HepG2 (cell line): ENCODE measurements around the gene TTLL12. TPM values are rescaled to one million over a fixed set of nuclear protein-coding genes. Genes with fewer than 3 reads are reported as not detected.

Experiments used
- ATAC-seq: fragments of 200-7000 bp; cut with Tn5 transposase; 3 replicates; pipeline ENCODE4 v1.9.1; 2020; ENCODE audit warnings: mild to moderate bottlenecking, moderate library complexity
- BruUV-seq: library from RNA; stranded (reverse); fragments of 400-500 nt; replicated peaks from 2 replicates; lab custom pipeline; 2021; lab: Mats Ljungman, UMichigan
- CTCF ChIA-PET: fragments of 300-600 bp; formaldehyde crosslinking; extraction: SDS; loops from one replicate; lab custom pipeline; 2021; ENCODE audit warnings: low total read pairs, inconsistent platforms, low intra/inter-chr PET ratio; lab: Yijun Ruan, JAX
- POLR2A ChIA-PET: fragments of 350-600 bp; sonication (Branson Sonifier 250); formaldehyde crosslinking; loops from one replicate; lab custom pipeline; 2020; ENCODE audit warnings: antibody characterized with exemption, inconsistent platforms; lab: Yijun Ruan, JAX
- DNase-seq: peaks from one replicate; pipeline ENCODE4 v3.0.0-alpha.2; 2015; ENCODE audit warnings: low spot score
- FAIRE-seq: peaks from 3 replicates; lab custom pipeline; 2011; peaks lifted over from hg19 to GRCh38; lab: Jason Lieb, UNC
- H2AFZ ChIP-seq: one replicate; pipeline ENCODE4 v1.6.1; 2011; ENCODE audit warnings: low read length, inconsistent platforms
- H3K27ac ChIP-seq: fragments of 300-600 bp; 3 replicates; pipeline ENCODE4 v1.8.0; 2011; ENCODE audit warnings: mixed run types, mild to moderate bottlenecking, mixed read lengths, low read length, inconsistent platforms; ENCODE audit not compliant: insufficient read depth; ENCODE audit errors: extremely low read length
- H3K27me3 ChIP-seq, 2 experiments: fragments of 200-600 bp in 1 of 2; 2 replicates in 1 of 2; 3 replicates in 1 of 2; pipeline versions ENCODE4 v1.6.0 to v1.8.0; 2011; ENCODE audit warnings: low read length in 2 of 2, mild to moderate bottlenecking in 2 of 2, moderate library complexity in 2 of 2, inconsistent platforms in 1 of 2; ENCODE audit not compliant: insufficient read depth in 2 of 2, control insufficient read depth in 1 of 2
- H3K36me3 ChIP-seq, 2 experiments: fragments of 200-600 bp in 1 of 2; replicated peaks in 1 of 2; 2 replicates in 1 of 2; 3 replicates in 1 of 2; pipeline versions ENCODE4 v1.5.1 to v1.8.0; 2011; ENCODE audit warnings: low read length in 2 of 2, inconsistent platforms in 1 of 2; ENCODE audit not compliant: insufficient read depth in 2 of 2, control insufficient read depth in 1 of 2
- H3K4me1 ChIP-seq: 2 replicates; pipeline ENCODE4 v1.5.1; 2012; ENCODE audit warnings: low read length, inconsistent platforms; ENCODE audit not compliant: insufficient read depth
- H3K4me2 ChIP-seq: 2 replicates; pipeline ENCODE4 v1.6.0; 2011; ENCODE audit warnings: low read depth, low read length, inconsistent platforms
- H3K4me3 ChIP-seq, 3 experiments: fragments of 200-600 bp in 1 of 3; sonication (generic), shearing (Covaris generic) in 1 of 3; replicated peaks in 1 of 3; 2 replicates each; pipeline ENCODE4 v1.5.1; 2011 to 2016; ENCODE audit warnings: low read length in 3 of 3, inconsistent platforms in 2 of 3, low read depth in 2 of 3, mild to moderate bottlenecking in 2 of 3, control low read depth in 1 of 3, mixed read lengths in 1 of 3; ENCODE audit not compliant: insufficient read depth in 1 of 3
- H3K79me2 ChIP-seq: one replicate; pipeline ENCODE4 v1.6.1; 2011; ENCODE audit warnings: low read length, inconsistent platforms; ENCODE audit not compliant: insufficient read depth
- H3K9ac ChIP-seq: 2 replicates; pipeline ENCODE4 v1.6.0; 2011; ENCODE audit warnings: mild to moderate bottlenecking, low read depth, low read length, inconsistent platforms; ENCODE audit not compliant: insufficient read depth
- H3K9me3 ChIP-seq: 2 replicates; pipeline ENCODE4 v1.5.1; 2012; ENCODE audit warnings: mild to moderate bottlenecking, low read length
- H4K20me1 ChIP-seq: 2 replicates; pipeline ENCODE4 v1.6.0; 2011; ENCODE audit warnings: inconsistent platforms, mild to moderate bottlenecking, low read length, moderate library complexity; ENCODE audit not compliant: insufficient read depth
- HOXA3 ChIP-seq: sonication (generic); formaldehyde crosslinking; IDR thresholded peaks from 2 replicates; pipeline ENCODE4 v1.5.0; 2020; ENCODE audit warnings: missing genetic modification reagents
- MTA1 ChIP-seq: sonication (generic); formaldehyde crosslinking; IDR thresholded peaks from 2 replicates; pipeline ENCODE4 v1.4.0; 2020; ENCODE audit warnings: missing genetic modification reagents, mild to moderate bottlenecking, borderline replicate concordance
- TBL1XR1 ChIP-seq: fragments of 150-350 bp; IDR thresholded peaks from 2 replicates; pipeline ENCODE4 v1.6.1; 2014; ENCODE audit warnings: borderline replicate concordance, low read length; ENCODE audit not compliant: partially characterized antibody
- ZNF451 ChIP-seq: sonication (generic); formaldehyde crosslinking; IDR thresholded peaks from 2 replicates; pipeline ENCODE4 v1.5.0; 2020; ENCODE audit warnings: mild to moderate bottlenecking, missing genetic modification reagents
- WGBS: methylation state at CpG from one replicate; pipeline ENCODE4 v1.1.6; 2017; ENCODE audit warnings: low lambda C conversion rate; 5-methylcytosine and 5-hydroxymethylcytosine counted together
- in situ Hi-C: cut with HindIII; loops from 2 replicates; pipeline ENCODE4 v1.10.0; 2017; ENCODE audit warnings: low pct_unique_long_range_greater_than_20kb; ENCODE audit not compliant: extremely low pct_ligation_motif_present
- intact Hi-C: fragments of 100-400 bp; cut with micrococcal nuclease; formaldehyde crosslinking; loops from one replicate; pipeline ENCODE4 v1.10.0; 2022; ENCODE audit not compliant: unreplicated experiment
- polyA plus RNA-seq, 8 experiments: library from polyadenylated mRNA; depleted of rRNA in 3 of 8; stranded (reverse) in 7 of 8; unstranded in 1 of 8; fragments of >200 nt; fragmentation: Illumina TruSeq in 4 of 8; extraction: Trizol in 4 of 8; gene quantifications; 2 replicates each; pipeline versions ENCODE4 v1.2.1 to v1.2.3, GENCODE V29; 2011 to 2016; ENCODE audit warnings: low read depth in 4 of 8, missing spikeins in 1 of 8, mixed read lengths in 1 of 8; ENCODE audit not compliant: insufficient read depth in 1 of 8
- total RNA-seq, 5 experiments: library from RNA; depleted of rRNA; stranded (reverse); fragments of >200 nt; fragmentation: Illumina TruSeq; extraction: Trizol; gene quantifications; 2 replicates each; pipeline ENCODE4 v1.2.3, GENCODE V29; 2016; ENCODE audit warnings: low read depth in 1 of 5
- TF ChIP-seq, protein P1 (sequence below): fragments of 450-650 bp; IDR thresholded peaks from 2 replicates; pipeline ENCODE4 v1.6.1; 2016
- TF ChIP-seq, protein P2 (sequence below): fragments of 450-650 bp; IDR thresholded peaks from 2 replicates; pipeline ENCODE4 v1.6.1; 2017; ENCODE audit warnings: mild to moderate bottlenecking
- TF ChIP-seq, protein P3 (sequence below): IDR thresholded peaks from 2 replicates; pipeline ENCODE4 v1.6.1; 2016; ENCODE audit warnings: missing biosample characterization, missing genetic modification reagents, low read depth
- TF ChIP-seq, protein P4 (sequence below): sonication (generic); formaldehyde crosslinking; IDR thresholded peaks from 2 replicates; pipeline ENCODE4 v1.4.0; 2020; ENCODE audit warnings: mild to moderate bottlenecking, missing genetic modification reagents

The TTLL12 gene
- total and polyA plus RNA-seq, 2 of the 13 experiments (the other 11 are each of a cell fraction or from before 2014, with no cell fraction given) = 11.9 to 38.1 TPM

DNA sequence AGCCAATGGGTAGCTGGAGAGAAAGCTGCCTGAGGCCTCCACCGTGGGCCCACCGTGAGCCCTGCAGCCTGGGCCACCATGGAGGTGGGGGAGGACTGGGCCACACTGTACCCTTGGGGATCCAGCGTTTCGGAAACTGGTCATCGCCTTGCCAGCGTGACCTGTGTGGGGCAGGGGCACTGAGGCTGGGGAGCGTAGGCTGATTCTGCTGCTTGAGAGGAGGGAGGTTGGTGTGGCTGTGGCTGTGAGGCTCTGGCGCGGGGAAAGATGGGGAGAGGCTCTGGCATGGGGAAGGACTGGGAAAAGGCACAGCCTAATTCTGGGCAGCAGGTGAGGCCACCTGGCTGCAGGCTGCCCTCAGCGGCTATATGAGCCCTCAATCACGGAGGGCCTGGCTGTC is 12.6 kb upstream of the TTLL12 start:
- no TSS peak for BruUV-seq
- 61% methylated on average over 10 of the region's 11 CpGs for WGBS
- ATAC-seq = no peak
- Histone ChIP-seq H3K27me3 (peaks cover 6 to 72% of the 10 kb centered on the region in 2 experiments), H4K20me1 (no peaks in the 10 kb centered on the region), H3K4me3 (no peak overlapping the region), H2AFZ (no peak overlapping the region), H3K27ac (no peak overlapping the region), H3K4me2 (no peak overlapping the region), H3K9me3 (no peaks in the 10 kb centered on the region), H3K9ac (no peak overlapping the region), H3K36me3 (no peaks in the 10 kb centered on the region), H3K4me1 (peaks cover 16% of the 10 kb centered on the region), H3K79me2 (no peaks in the 10 kb centered on the region)
- in situ Hi-C loops (no loop called here), intact Hi-C loops (no loop called here)
- DNase-seq = no peak
- POLR2A ChIA-PET = interaction anchor here (0.5 to 1.6 kb wide), 2 partner anchors 12 to 180 kb away, joined by 4 to 5 read pairs; no protein-coding TSS in a partner anchor
- FAIRE-seq = no peak
- CTCF ChIA-PET = no interaction called here
- no peak for TF ChIP-seq ZNF451
- TF ChIP-seq, protein P1, sequence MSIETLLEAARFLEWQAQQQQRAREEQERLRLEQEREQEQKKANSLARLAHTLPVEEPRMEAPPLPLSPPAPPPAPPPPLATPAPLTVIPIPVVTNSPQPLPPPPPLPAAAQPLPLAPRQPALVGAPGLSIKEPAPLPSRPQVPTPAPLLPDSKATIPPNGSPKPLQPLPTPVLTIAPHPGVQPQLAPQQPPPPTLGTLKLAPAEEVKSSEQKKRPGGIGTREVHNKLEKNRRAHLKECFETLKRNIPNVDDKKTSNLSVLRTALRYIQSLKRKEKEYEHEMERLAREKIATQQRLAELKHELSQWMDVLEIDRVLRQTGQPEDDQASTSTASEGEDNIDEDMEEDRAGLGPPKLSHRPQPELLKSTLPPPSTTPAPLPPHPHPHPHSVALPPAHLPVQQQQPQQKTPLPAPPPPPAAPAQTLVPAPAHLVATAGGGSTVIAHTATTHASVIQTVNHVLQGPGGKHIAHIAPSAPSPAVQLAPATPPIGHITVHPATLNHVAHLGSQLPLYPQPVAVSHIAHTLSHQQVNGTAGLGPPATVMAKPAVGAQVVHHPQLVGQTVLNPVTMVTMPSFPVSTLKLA = no peak
- TF ChIP-seq, protein P2, sequence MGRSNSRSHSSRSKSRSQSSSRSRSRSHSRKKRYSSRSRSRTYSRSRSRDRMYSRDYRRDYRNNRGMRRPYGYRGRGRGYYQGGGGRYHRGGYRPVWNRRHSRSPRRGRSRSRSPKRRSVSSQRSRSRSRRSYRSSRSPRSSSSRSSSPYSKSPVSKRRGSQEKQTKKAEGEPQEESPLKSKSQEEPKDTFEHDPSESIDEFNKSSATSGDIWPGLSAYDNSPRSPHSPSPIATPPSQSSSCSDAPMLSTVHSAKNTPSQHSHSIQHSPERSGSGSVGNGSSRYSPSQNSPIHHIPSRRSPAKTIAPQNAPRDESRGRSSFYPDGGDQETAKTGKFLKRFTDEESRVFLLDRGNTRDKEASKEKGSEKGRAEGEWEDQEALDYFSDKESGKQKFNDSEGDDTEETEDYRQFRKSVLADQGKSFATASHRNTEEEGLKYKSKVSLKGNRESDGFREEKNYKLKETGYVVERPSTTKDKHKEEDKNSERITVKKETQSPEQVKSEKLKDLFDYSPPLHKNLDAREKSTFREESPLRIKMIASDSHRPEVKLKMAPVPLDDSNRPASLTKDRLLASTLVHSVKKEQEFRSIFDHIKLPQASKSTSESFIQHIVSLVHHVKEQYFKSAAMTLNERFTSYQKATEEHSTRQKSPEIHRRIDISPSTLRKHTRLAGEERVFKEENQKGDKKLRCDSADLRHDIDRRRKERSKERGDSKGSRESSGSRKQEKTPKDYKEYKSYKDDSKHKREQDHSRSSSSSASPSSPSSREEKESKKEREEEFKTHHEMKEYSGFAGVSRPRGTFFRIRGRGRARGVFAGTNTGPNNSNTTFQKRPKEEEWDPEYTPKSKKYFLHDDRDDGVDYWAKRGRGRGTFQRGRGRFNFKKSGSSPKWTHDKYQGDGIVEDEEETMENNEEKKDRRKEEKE = no peak
- no peak for TF ChIP-seq MTA1 (CRISPR knock-in tag)
- TF ChIP-seq, protein P3, sequence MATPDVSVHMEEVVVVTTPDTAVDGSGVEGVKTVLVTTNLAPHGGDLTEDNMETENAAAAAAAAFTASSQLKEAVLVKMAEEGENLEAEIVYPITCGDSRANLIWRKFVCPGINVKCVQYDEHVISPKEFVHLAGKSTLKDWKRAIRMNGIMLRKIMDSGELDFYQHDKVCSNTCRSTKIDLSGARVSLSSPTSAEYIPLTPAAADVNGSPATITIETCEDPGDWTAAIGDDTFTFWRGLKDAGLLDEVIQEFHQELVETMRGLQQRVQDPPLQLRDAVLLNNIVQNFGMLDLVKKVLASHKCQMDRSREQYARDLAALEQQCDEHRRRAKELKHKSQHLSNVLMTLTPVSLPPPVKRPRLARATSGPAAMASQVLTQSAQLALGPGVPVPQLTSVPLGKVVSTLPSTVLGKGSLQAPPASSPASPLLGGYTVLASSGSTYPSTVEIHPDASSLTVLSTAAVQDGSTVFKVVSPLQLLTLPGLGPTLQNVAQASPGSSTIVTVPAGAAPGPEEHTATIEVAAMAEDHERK (CRISPR knock-in tag) = no peak
- no peak for TF ChIP-seq HOXA3 (CRISPR knock-in tag)
- TF ChIP-seq TBL1XR1 = no peak
- TF ChIP-seq, protein P4, sequence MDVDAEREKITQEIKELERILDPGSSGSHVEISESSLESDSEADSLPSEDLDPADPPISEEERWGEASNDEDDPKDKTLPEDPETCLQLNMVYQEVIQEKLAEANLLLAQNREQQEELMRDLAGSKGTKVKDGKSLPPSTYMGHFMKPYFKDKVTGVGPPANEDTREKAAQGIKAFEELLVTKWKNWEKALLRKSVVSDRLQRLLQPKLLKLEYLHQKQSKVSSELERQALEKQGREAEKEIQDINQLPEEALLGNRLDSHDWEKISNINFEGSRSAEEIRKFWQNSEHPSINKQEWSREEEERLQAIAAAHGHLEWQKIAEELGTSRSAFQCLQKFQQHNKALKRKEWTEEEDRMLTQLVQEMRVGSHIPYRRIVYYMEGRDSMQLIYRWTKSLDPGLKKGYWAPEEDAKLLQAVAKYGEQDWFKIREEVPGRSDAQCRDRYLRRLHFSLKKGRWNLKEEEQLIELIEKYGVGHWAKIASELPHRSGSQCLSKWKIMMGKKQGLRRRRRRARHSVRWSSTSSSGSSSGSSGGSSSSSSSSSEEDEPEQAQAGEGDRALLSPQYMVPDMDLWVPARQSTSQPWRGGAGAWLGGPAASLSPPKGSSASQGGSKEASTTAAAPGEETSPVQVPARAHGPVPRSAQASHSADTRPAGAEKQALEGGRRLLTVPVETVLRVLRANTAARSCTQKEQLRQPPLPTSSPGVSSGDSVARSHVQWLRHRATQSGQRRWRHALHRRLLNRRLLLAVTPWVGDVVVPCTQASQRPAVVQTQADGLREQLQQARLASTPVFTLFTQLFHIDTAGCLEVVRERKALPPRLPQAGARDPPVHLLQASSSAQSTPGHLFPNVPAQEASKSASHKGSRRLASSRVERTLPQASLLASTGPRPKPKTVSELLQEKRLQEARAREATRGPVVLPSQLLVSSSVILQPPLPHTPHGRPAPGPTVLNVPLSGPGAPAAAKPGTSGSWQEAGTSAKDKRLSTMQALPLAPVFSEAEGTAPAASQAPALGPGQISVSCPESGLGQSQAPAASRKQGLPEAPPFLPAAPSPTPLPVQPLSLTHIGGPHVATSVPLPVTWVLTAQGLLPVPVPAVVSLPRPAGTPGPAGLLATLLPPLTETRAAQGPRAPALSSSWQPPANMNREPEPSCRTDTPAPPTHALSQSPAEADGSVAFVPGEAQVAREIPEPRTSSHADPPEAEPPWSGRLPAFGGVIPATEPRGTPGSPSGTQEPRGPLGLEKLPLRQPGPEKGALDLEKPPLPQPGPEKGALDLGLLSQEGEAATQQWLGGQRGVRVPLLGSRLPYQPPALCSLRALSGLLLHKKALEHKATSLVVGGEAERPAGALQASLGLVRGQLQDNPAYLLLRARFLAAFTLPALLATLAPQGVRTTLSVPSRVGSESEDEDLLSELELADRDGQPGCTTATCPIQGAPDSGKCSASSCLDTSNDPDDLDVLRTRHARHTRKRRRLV (CRISPR knock-in tag) = no peak
